Osteoblast (primary cell): ENCODE measurements around the gene JCAD. TPM values are rescaled to one million over a fixed set of nuclear protein-coding genes. Genes with fewer than 3 reads are reported as not detected.

Experiments used
- DNase-seq: peaks from one replicate; pipeline ENCODE4 v3.0.0; 2011; ENCODE audit warnings: low spot score, mixed read lengths; ENCODE audit not compliant: insufficient read length; ENCODE audit errors: missing footprints
- H2AFZ ChIP-seq: 2 replicates; pipeline ENCODE4 v1.6.0; 2011; ENCODE audit warnings: mild to moderate bottlenecking, low read length
- H3K27ac ChIP-seq: 2 replicates; pipeline ENCODE4 v1.5.1; 2011; ENCODE audit warnings: mild to moderate bottlenecking, low read depth, low read length, moderate library complexity
- H3K27me3 ChIP-seq: 2 replicates; pipeline ENCODE4 v1.6.0; 2012; ENCODE audit warnings: mild to moderate bottlenecking, control low read depth, inconsistent platforms, low read length, moderate library complexity; ENCODE audit not compliant: insufficient read depth
- H3K36me3 ChIP-seq: 2 replicates; pipeline ENCODE4 v1.5.1; 2011; ENCODE audit warnings: mild to moderate bottlenecking, low read length, control low read depth, moderate library complexity; ENCODE audit not compliant: insufficient read depth
- H3K4me1 ChIP-seq: 2 replicates; pipeline ENCODE4 v1.5.1; 2011; ENCODE audit warnings: mild to moderate bottlenecking, low read length, control low read depth, moderate library complexity; ENCODE audit not compliant: insufficient read depth
- H3K4me2 ChIP-seq: 2 replicates; pipeline ENCODE4 v1.6.0; 2011; ENCODE audit warnings: mild to moderate bottlenecking, low read length; ENCODE audit not compliant: insufficient read depth
- H3K4me3 ChIP-seq: fragments of 200-600 bp; sonication (generic); 3 replicates; pipeline ENCODE4 v1.5.1; 2012; ENCODE audit warnings: mild to moderate bottlenecking, low read length, inconsistent platforms; ENCODE audit not compliant: insufficient read depth
- H3K79me2 ChIP-seq: 2 replicates; pipeline ENCODE4 v1.6.0; 2012; ENCODE audit warnings: mild to moderate bottlenecking, low read length, control low read depth, inconsistent platforms; ENCODE audit not compliant: insufficient read depth
- H3K9me3 ChIP-seq: 2 replicates; pipeline ENCODE4 v1.5.1; 2011; ENCODE audit warnings: low read depth, low read length, control low read depth
- H4K20me1 ChIP-seq: 2 replicates; pipeline ENCODE4 v1.6.0; 2012; ENCODE audit warnings: mild to moderate bottlenecking, low read length, control low read depth; ENCODE audit not compliant: insufficient read depth
- total RNA-seq: library from RNA; depleted of rRNA; stranded (reverse); fragments of >200 nt; gene quantifications from 2 replicates; pipeline ENCODE4 v1.2.3, GENCODE V29; 2012
- TF ChIP-seq, protein P1 (sequence below): IDR thresholded peaks from 2 replicates; pipeline ENCODE4 v1.5.1; 2011; ENCODE audit warnings: mild to moderate bottlenecking, low read depth, low read length, moderate library complexity; ENCODE audit errors: extremely low read depth

JCAD gene
- total RNA-seq, 1 donor = 47.0 TPM

DNA sequence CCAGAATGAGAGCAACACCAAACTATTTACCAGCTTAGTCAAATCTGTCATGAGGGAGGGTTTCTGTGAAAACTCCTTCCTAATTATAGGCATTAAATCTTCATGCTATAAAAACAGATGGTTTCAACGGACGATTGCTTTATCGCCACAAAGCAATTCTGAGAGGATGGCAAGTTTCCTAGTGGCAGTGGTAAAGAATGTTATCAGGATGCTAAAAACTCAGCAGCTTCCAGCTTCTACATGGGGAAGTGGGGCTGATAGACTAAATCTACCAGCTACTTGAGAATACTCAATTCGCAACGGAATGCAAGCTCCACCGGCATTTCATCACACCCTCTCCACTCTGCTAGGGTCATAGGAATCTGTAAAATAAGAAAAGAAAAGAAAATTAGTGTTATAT is 41.8 kb downstream of the JCAD start:
- peaks cover 2% of the 10 kb centered on the region for H4K20me1 ChIP-seq
- DNase-seq = no peak
- H2AFZ ChIP-seq = no peak overlapping the region
- H3K27ac ChIP-seq = no peak overlapping the region
- TF ChIP-seq, protein P1, sequence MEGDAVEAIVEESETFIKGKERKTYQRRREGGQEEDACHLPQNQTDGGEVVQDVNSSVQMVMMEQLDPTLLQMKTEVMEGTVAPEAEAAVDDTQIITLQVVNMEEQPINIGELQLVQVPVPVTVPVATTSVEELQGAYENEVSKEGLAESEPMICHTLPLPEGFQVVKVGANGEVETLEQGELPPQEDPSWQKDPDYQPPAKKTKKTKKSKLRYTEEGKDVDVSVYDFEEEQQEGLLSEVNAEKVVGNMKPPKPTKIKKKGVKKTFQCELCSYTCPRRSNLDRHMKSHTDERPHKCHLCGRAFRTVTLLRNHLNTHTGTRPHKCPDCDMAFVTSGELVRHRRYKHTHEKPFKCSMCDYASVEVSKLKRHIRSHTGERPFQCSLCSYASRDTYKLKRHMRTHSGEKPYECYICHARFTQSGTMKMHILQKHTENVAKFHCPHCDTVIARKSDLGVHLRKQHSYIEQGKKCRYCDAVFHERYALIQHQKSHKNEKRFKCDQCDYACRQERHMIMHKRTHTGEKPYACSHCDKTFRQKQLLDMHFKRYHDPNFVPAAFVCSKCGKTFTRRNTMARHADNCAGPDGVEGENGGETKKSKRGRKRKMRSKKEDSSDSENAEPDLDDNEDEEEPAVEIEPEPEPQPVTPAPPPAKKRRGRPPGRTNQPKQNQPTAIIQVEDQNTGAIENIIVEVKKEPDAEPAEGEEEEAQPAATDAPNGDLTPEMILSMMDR = no peak
- no peaks in the 10 kb centered on the region for H3K4me1 ChIP-seq
- no peak overlapping the region for H3K4me2 ChIP-seq
- peaks cover 29% of the 10 kb centered on the region for H3K36me3 ChIP-seq
- peaks cover 22% of the 10 kb centered on the region for H3K79me2 ChIP-seq
- no peak overlapping the region for H3K4me3 ChIP-seq
- no peaks in the 10 kb centered on the region for H3K27me3 ChIP-seq
- H3K9me3 ChIP-seq = no peaks in the 10 kb centered on the region

DNA sequence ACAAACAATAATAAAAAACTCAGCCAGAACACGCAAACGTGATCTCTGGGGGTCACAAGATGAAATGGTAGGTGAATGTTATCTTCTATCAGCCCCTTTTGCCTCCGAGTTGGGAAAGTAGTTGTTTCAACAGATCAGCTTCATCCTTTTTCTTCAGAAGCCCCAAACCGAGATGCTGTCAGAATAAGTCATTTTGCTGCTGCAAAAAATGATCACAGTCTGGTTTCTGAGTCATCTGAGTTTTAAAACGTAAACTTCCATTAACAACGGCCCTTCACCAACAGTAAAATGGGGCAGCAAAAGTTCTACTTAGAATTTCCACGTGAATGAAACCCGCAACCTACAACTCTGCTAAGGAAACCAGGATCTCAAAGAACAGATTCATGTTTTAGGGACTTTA is 44.9 kb downstream of the JCAD start:
- Histone ChIP-seq H3K4me3 (no peak overlapping the region), H3K27me3 (no peaks in the 10 kb centered on the region), H3K4me1 (no peaks in the 10 kb centered on the region), H3K36me3 (peaks cover 19% of the 10 kb centered on the region), H3K79me2 (peaks cover 2% of the 10 kb centered on the region), H4K20me1 (no peaks in the 10 kb centered on the region), H2AFZ (no peak overlapping the region), H3K4me2 (no peak overlapping the region), H3K27ac (no peak overlapping the region), H3K9me3 (no peaks in the 10 kb centered on the region)
- no peak for DNase-seq
- TF ChIP-seq, protein P1 = no peak

DNA sequence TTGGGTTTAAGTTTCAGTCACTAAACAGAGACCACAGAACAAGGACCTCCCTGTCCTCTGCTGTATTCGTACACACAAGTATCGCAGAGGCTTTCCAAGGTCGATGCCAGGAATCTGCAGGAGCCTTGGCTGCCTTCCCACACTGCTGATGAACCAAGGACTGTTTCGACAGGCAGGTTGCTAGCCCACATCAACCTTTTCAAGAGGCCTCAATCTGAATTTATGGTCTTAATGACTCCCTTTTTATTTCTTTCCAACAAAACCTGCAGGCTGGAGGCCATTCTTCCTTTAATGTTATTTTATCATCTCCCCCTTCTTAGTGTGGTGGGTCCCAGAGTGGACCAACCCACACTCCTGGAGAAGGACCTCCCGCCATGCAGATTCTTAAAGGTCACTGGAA is 45.6 kb downstream of the JCAD start:
- no peak for DNase-seq
- TF ChIP-seq, protein P1 = no peak

DNA sequence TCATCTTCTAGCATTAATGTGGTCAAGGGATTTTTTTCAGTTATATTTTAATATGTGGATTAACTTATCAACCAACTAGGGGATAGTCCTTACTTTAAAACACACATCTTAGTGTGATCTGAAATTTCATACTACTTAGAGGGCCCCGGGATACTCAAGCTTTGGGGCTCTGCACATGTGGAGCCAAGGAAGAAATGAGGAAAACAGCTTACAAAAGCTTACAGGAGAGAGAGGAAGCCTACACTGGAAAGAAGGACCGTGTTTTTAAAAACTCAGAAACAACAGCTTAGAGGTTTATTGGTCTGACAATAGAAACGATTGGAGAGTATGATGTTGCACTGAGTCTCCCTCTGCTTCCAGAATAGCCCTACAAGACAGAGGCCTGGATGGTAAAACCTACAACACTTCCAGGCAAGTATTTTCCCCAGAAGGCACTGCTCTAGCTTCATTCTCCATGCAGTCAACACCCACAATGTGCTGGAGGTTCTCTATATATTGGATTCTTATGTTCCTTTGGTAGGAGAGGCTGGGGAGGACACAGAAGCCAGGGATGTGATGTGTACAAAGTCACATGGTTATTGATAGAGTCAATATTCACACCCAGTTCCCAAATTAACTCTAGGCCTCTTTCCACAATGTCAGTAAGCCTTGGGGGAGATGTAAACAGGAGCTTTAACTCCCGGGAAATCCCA is 47.3 kb downstream of the JCAD start:
- no peaks in the 10 kb centered on the region for H3K79me2 ChIP-seq
- peaks cover 9% of the 10 kb centered on the region for H3K36me3 ChIP-seq
- no peak overlapping the region for H2AFZ ChIP-seq
- no peaks in the 10 kb centered on the region for H3K4me1 ChIP-seq
- no peak for DNase-seq
- no peak overlapping the region for H3K4me3 ChIP-seq
- H3K27ac ChIP-seq = no peak overlapping the region
- no peaks in the 10 kb centered on the region for H3K9me3 ChIP-seq
- no peak overlapping the region for H3K4me2 ChIP-seq
- H4K20me1 ChIP-seq = no peaks in the 10 kb centered on the region
- TF ChIP-seq, protein P1 = no peak
- no peaks in the 10 kb centered on the region for H3K27me3 ChIP-seq

More for the DNA sequence above, 45.6 kb downstream of the JCAD start:
- no peaks in the 10 kb centered on the region for H4K20me1 ChIP-seq
- H3K79me2 ChIP-seq = no peaks in the 10 kb centered on the region
- H3K27ac ChIP-seq = no peak overlapping the region
- H3K36me3 ChIP-seq = peaks cover 19% of the 10 kb centered on the region
- H3K4me1 ChIP-seq = no peaks in the 10 kb centered on the region
- no peaks in the 10 kb centered on the region for H3K27me3 ChIP-seq
- no peak overlapping the region for H2AFZ ChIP-seq
- no peak overlapping the region for H3K4me3 ChIP-seq
- H3K9me3 ChIP-seq = no peaks in the 10 kb centered on the region
- H3K4me2 ChIP-seq = no peak overlapping the region
